Ramos (cell line): ENCODE measurements around the gene IGFBP4.

Experiments used
- in situ Hi-C: fragments of 300-500 bp; cut with MboI; formaldehyde crosslinking; loops from one replicate; pipeline ENCODE4 v1.14.3; 2022; ENCODE audit warnings: low sequenced_read_pairs; ENCODE audit not compliant: unreplicated experiment

Gene IGFBP4

DNA sequence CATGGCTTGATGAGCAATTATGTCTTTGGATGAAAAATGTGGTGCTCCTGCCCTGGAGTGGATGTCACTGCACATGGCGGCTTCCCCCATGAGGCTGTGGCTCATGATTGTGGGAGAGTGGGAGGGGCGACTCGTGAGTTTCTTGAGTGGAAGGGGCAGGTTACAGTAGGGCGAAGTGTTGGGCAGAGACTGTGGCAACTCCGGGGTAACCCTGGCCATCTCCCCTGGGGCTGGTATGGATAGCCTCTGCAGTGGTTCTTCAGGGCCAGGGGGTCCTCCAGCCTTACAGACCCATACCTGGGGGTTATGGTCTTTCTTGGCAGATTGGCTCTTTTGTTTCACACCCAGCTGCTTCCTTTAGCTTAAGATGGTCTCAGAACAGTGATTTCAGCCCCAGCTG lies 59.5 kb downstream of the IGFBP4 start:
- in situ Hi-C loops, result no loop called here

DNA sequence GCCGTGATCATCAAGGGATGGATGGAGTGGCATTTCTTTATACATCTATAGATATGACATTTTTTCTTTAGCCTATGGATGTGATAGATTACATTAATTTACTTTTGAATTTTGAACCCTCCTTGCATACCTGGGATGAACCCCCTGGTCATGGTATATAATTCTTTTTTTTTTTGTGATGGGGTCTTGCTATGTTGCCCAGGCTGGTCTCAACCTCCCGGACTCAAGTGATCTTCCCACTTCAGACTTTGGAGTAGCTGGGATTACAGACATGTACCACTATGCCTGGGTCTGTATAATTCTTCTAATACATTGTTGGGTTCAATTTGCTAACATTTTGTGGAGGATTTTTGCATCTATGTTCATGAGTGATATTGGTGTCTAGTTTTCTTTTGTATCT lies 59.9 kb downstream of the IGFBP4 start:
- in situ Hi-C loops, result no loop called here

DNA sequence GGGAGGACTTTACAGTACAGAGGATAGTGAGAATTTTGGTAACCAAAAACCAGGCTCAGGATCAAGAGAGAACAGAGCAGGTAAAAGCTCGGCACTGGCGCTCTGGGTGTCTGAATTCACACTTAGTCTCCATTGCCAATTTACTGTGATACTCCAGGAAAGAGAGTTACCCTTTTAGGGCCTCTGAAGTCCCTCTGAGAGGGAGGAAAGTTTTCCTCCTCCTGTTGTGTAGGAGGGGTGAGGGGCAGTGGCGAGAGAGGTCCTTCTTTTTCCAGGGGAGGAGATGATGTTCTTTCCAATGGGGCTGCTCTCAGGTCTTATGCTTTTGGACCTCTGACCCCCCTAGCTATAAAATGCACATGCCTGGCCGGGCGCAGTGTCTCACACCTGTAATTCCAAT lies 63.5 kb downstream of the IGFBP4 start:
- in situ Hi-C loops, result no loop called here
